Coronary artery (tissue), 2 donors: ENCODE measurements around the gene PTAFR.
"Not testable (repeated sequence)": the region's sequence is repeated elsewhere in the genome, so short reads cannot be mapped to it uniquely, and the experiment has no call there.

Source experiments
- DNase-seq: peaks from one replicate; pipeline ENCODE4 v3.0.0-alpha.2; 2017; ENCODE audit warnings: low spot score
- H3K27ac ChIP-seq, 2 donors: fragments of 200-600 bp; sonication (generic); one replicate each; pipeline ENCODE4 v1.5.1; 2016 to 2019
- H3K4me3 ChIP-seq: fragments of 200-600 bp; sonication (generic); 2 replicates; pipeline ENCODE4 v1.5.1; 2016; ENCODE audit warnings: mild to moderate bottlenecking, moderate library complexity
- TF ChIP-seq, protein P1 (sequence below): fragments of 200-600 bp; sonication (generic); IDR thresholded peaks from one replicate; pipeline ENCODE4 v1.5.1; 2019; ENCODE audit warnings: antibody characterized with exemption

PTAFR gene

GRCh38 chr1:28144203-28145135 is 32.0 kb downstream of the PTAFR start:
- DNase-seq = no peak
- H3K27ac ChIP-seq = no peak overlapping the region
- TF ChIP-seq, protein P1, sequence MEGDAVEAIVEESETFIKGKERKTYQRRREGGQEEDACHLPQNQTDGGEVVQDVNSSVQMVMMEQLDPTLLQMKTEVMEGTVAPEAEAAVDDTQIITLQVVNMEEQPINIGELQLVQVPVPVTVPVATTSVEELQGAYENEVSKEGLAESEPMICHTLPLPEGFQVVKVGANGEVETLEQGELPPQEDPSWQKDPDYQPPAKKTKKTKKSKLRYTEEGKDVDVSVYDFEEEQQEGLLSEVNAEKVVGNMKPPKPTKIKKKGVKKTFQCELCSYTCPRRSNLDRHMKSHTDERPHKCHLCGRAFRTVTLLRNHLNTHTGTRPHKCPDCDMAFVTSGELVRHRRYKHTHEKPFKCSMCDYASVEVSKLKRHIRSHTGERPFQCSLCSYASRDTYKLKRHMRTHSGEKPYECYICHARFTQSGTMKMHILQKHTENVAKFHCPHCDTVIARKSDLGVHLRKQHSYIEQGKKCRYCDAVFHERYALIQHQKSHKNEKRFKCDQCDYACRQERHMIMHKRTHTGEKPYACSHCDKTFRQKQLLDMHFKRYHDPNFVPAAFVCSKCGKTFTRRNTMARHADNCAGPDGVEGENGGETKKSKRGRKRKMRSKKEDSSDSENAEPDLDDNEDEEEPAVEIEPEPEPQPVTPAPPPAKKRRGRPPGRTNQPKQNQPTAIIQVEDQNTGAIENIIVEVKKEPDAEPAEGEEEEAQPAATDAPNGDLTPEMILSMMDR = no peak
- no peak overlapping the region for H3K4me3 ChIP-seq

DNA sequence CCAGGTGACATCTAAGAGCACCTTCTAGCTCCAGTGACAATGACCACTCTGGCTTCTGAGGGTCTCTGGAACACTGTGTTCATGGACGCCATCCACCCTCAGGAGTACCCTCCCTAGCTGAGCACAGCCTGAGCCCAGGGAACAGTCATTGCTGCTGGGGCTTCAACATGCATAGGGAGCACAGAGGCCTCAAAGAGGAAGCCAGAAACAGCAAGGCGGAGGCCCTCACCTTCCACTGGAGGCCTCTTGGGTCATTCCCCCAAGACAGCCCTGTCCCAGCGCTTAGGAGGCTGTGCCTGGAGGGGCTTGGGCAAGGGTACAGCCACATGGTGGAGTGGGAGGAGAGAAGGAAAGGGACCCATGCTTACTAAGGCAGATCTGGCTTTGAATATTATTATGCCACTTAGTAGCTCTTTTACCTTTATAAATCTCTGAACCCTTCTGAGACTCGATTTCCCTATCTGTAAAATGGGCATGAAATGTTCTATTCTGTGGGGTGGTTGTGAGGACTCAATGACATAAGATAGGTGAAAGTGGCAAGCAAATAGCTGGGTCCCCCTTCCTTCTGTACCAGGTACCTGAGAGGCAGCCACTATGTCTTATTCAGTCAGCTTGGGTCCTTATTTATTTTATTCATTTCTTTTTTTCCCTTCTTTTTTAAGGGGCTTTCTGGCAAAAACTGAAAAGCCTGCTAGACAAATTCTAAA is 32.8 kb downstream of the PTAFR start:
- DNase-seq = no peak
- H3K4me3 ChIP-seq = no peak overlapping the region
- TF ChIP-seq, protein P1 = no peak
- no peak overlapping the region for H3K27ac ChIP-seq

GRCh38 chr1:28141685-28142084 is 34.8 kb downstream of the PTAFR start:
- TF ChIP-seq, protein P1 = no peak

GRCh38 chr1:28139866-28140265 is 36.6 kb downstream of the PTAFR start:
- peak overlapping the region in 1 of 2 donors; percentile 49 for H3K27ac ChIP-seq
- not testable (repeated sequence) for DNase-seq, H3K4me3 ChIP-seq

More at GRCh38 chr1:28141685-28142084, 34.8 kb downstream of the PTAFR start:
- Histone ChIP-seq H3K4me3 (no peak overlapping the region), H3K27ac (no peak overlapping the region)
- no peak for DNase-seq

DNA sequence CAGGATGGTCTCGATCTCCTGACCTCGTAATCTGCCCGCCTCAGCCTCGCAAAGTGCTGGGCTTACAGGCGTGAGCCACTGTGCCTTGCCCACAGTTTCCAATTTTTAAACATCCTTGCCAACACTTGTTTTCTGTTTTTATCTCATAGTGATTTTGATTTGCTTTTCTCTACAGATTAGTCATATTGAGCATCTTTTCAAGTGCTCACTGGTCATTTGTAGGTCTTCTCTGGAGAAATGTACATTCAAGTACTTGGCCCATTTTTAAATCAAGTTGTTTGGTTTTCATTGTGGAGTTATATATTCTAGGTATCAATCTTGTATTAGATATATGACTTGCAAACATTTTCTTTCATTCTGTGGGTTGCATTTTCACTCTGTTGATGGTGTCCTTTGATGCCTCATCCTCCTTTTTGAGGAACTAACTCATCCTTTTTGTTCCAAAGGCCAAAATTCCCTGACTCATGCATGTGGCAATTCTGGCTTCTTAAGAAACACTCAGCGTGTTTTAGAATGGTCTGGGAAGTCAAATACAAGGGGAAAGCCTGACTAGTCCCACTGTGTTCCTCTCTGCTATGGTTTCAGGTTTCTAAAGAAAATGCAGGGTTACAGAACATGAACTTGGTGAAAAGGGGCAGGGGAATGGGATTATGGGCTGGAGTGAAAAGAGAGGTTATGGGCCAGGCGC is 37.3 kb downstream of the PTAFR start:
- no peak overlapping the region for H3K4me3 ChIP-seq
- no peak for DNase-seq
- TF ChIP-seq, protein P1 = no peak
- H3K27ac ChIP-seq = peak overlapping the region in 1 of 2 donors; percentile 49

DNA sequence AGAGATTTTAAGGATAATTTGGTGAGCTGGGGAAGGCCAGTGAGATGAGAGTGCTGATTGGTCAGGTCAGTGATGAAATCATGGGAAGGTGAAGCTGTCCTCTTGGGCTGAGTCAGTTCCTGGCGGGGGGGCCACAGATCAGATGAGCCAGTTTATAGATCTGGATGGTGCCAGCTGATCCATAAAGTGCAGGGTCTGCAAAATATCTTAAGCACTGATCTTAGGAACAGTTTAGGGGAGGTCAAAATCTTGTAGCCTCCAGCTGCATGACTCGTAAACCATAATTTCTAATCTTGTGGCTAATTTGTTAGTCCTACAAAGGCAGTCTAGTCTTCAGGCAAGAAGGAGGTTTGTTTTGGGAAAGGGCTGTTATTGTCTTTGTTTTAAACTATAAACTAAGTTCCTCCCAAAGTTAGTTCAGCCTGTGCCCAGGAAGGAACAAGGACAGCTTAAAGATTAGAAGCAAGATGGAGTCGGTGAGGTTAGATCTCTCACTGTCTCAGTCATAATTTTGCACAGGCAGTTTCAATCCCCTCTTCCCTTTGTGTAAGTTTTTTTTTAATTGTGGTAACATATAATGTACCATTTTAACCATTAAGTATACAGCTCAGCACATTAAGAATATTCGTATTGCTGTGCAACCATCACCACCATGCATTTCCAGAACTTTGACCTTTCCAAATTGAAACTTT is 39.4 kb downstream of the PTAFR start:
- TF ChIP-seq, protein P1 = no peak
- H3K27ac ChIP-seq = no peak overlapping the region
- no peak overlapping the region for H3K4me3 ChIP-seq
- no peak for DNase-seq
